NCI-H748 (cell line): ENCODE measurements around the gene TSHZ2.
"Not testable (repeated sequence)": the region's sequence is repeated elsewhere in the genome, so short reads cannot be mapped to it uniquely, and the experiment has no call there.

Experiments
- DNase-seq: peaks from one replicate; lab custom pipeline; 2025; ENCODE audit not compliant: unreplicated experiment; lab: John Stamatoyannopoulos, UW

Gene TSHZ2

GRCh38 chr20:52963131-52963530, 9.0 kb upstream of the TSHZ2 start:
- DNase-seq: no peak

GRCh38 chr20:52964131-52964530, 8.0 kb upstream of the TSHZ2 start:
- no peak for DNase-seq

- peak; percentile 76 for DNase-seq
These were observed 6.8 kb upstream of the TSHZ2 start for GRCh38 chr20:52965380-52965779.

- DNase-seq: no peak
These were observed 6.3 kb upstream of the TSHZ2 start for GRCh38 chr20:52965819-52966218.

GRCh38 chr20:52966543-52966942, 5.6 kb upstream of the TSHZ2 start:
- DNase-seq: not testable (repeated sequence)

GRCh38 chr20:52971498-52972189, 514 bp upstream of the TSHZ2 start:
- no peak for DNase-seq

- DNase-seq: peak; percentile 61
These were observed 1.0 kb downstream of the TSHZ2 start for GRCh38 chr20:52972965-52973819.

GRCh38 chr20:52974179-52974594, 2.0 kb downstream of the TSHZ2 start:
- peak; percentile 60 for DNase-seq

GRCh38 chr20:52975029-52975732, 3.0 kb downstream of the TSHZ2 start:
- DNase-seq: peak; percentile 63

GRCh38 chr20:52975803-52976531, 3.8 kb downstream of the TSHZ2 start:
- no peak for DNase-seq

GRCh38 chr20:52978851-52979250, 6.7 kb downstream of the TSHZ2 start:
- DNase-seq: no peak

GRCh38 chr20:52981051-52981450, 8.9 kb downstream of the TSHZ2 start:
- DNase-seq: no peak

GRCh38 chr20:52983726-52984450, 11.7 kb downstream of the TSHZ2 start:
- no peak for DNase-seq

- DNase-seq: no peak
These were observed 12.3 kb downstream of the TSHZ2 start for GRCh38 chr20:52984451-52984810.

GRCh38 chr20:52985687-52986086, 13.5 kb downstream of the TSHZ2 start:
- DNase-seq: no peak

GRCh38 chr20:52987295-52987694, 15.1 kb downstream of the TSHZ2 start:
- DNase-seq: no peak

- DNase-seq: no peak
These were observed 19.7 kb downstream of the TSHZ2 start for GRCh38 chr20:52991830-52992229.

GRCh38 chr20:52992632-52993031, 20.5 kb downstream of the TSHZ2 start:
- no peak for DNase-seq

GRCh38 chr20:52993076-52993475, 20.9 kb downstream of the TSHZ2 start:
- no peak for DNase-seq

GRCh38 chr20:52994184-52994970, 22.2 kb downstream of the TSHZ2 start:
- DNase-seq: no peak
